GM12873 (cell line): ENCODE data around the gene ADAM17.

Experiments
- CTCF ChIP-seq: IDR thresholded peaks from 2 replicates; pipeline ENCODE4 v1.5.1; 2012; ENCODE audit warnings: low read depth, mild to moderate bottlenecking, moderate library complexity, low read length, control low read depth; ENCODE audit not compliant: insufficient read depth; ENCODE audit errors: missing control alignments

The ADAM17 gene

GRCh38 chr2:9593925-9594324 lies 38.3 kb upstream of the ADAM17 start:
- no peak for TF ChIP-seq CTCF

DNA sequence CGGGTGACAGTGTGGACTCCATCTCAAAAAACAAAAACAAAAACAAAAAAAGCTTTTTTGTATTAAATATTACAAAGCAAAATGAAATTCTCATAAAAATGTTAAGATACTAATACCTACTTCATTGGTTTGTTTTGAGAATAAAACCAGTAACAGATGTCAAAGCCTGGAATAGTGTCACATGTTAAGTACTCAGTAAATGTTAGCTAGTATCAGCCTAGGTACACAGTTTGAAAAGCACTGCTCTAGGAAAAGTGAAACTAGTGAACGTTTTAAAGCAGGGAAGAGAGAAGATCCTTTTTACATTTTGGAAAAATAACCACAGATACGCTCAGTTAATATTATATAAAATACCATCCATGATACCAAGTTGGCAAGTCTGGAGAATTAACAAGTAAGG lies 37.1 kb upstream of the ADAM17 start:
- TF ChIP-seq CTCF, result no peak

DNA sequence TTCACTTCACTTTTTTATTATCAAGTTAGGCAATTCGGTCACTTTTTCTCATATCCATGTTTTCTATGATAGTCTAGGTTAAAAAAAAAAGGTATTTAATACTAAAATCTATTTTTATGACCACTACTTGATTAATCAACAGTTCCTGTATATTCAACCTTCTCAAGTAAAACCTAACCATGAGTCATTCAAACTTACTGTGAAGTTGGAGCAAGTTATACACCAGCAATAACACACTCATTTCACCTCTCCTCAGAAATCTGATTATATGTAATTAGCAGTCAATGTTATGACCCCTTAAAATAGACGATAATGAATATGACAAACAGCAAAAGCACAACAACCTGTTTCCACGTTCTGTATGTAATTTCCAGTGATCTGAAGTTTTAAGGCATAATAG lies 35.0 kb upstream of the ADAM17 start:
- no peak for TF ChIP-seq CTCF

DNA sequence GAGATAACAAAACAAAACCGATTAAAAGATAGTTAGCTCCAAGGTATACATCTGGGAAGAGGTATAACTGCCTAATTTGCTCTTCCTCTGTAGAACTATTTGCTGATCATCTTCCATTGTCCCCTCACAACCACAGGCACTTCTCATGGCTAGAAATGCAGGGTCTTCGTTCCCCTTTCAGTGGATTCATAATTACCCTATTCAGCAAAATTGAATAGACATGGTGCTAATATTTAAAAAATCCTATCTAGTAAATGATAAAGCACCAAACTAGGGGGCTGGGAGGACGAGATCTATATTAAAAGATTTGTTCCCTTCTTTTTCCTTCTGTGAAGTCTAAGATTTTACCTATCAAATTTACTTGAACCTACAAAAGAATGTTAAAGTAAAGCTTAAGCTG lies 30.8 kb upstream of the ADAM17 start:
- no peak for TF ChIP-seq CTCF

GRCh38 chr2:9585486-9585885 lies 29.9 kb upstream of the ADAM17 start:
- TF ChIP-seq CTCF, result no peak

DNA sequence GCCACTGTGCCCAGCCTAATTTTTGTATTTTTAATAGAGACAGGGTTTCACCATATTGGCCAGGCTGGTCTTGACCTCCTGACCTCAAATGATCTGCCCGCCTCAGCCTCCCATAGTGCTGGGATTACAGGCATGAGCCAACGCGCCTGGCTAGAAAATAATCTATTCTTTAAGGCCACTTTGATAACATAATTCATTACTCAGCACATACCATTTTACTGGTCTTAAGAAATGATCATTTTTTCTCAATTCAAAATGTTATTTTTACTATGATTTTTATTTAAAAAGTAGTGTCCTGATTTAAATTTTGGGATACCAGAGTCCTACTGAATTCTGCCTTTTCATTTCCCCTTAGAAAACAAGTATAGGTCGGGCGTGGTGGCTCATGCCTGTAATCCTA lies 27.0 kb upstream of the ADAM17 start:
- TF ChIP-seq CTCF, result no peak

GRCh38 chr2:9578467-9579235 lies 23.0 kb upstream of the ADAM17 start:
- TF ChIP-seq CTCF, result no peak
